Stimulated activated CD4-positive, alpha-beta T cell treated with anti-CD3 and anti-CD28 coated beads, Interleukin-1b, Interleukin-23, amount 100 ng/mL, for 48 hours (primary cell): ENCODE data around the gene LONP1.

ENCODE experiments used
- DNase-seq: peaks from one replicate; pipeline ENCODE4 v3.0.0-alpha.2; 2020

The LONP1 gene

GRCh38 chr19:5677580-5677979 lies 42.4 kb downstream of the LONP1 start:
- DNase-seq: no peak

GRCh38 chr19:5677136-5677535 lies 42.8 kb downstream of the LONP1 start:
- DNase-seq: no peak

DNA sequence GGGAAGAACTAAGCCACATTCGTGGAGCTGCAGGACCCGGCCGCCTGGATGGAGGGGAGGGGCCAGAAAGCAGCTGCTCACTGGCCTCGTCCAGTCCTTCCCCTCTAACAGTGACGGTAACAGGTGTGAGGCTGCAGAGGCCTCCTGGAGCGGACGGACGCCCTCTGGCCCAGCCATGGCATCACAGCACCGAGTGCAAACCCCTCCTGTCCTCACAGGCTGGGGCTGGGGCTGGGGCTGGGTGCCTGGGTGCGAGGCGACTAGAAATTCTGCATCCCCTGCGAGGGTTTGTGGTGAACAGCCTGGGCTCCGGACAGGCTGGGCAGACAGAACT lies 43.2 kb downstream of the LONP1 start:
- no peak for DNase-seq

DNA sequence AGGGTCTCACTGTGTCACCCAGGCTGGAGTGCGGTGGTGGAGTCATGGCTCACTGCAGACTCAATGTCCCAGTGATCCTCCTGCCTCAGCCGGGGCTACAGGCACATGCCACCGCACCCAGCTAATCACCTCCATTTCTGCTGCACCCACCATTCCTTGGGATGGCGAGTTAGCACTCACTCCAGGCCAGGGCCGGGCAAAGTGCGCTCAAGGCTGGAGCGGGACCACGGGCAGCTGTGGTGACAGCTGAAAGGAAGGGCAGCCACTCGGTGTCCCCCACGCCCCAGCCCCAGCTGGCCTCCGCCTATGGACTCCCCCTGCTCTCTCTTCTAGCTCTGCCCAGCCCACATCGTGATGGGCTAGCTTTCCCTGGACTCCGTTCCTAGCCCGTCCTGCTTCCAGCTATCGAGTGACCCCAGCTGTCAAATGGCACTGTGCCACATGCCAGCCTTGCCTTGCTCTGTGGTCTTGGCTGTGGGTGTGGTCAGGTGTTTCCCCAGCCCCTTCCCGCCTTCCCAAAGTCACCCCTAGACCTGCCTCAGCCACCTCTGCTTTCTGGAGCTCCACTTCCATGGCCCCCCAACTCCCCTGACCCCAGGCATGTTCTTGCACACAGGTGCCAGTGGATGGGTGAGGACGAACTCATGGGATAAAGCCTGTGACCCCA lies 43.7 kb downstream of the LONP1 start:
- DNase-seq: no peak

DNA sequence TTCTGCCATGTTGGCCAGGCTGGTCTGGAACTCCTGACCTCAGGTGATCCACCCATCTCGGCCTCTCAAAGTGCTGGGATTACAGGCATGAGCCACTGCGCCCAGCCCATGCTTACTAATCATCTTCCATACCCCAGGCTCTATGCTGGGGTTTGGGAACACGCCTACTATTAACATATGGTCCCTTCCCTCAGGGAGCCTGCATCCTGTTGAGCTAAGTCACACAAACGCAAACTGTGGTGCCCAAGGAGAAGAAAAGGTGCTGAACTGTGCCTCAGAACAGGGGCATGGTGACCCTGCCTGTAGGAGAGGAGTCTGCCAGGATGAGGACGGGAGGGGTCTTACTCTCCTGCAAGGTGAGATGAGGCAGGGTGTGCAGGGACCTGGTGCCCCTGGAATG lies 45.2 kb downstream of the LONP1 start:
- DNase-seq: no peak

GRCh38 chr19:5673752-5674151 lies 46.2 kb downstream of the LONP1 start:
- DNase-seq: no peak

DNA sequence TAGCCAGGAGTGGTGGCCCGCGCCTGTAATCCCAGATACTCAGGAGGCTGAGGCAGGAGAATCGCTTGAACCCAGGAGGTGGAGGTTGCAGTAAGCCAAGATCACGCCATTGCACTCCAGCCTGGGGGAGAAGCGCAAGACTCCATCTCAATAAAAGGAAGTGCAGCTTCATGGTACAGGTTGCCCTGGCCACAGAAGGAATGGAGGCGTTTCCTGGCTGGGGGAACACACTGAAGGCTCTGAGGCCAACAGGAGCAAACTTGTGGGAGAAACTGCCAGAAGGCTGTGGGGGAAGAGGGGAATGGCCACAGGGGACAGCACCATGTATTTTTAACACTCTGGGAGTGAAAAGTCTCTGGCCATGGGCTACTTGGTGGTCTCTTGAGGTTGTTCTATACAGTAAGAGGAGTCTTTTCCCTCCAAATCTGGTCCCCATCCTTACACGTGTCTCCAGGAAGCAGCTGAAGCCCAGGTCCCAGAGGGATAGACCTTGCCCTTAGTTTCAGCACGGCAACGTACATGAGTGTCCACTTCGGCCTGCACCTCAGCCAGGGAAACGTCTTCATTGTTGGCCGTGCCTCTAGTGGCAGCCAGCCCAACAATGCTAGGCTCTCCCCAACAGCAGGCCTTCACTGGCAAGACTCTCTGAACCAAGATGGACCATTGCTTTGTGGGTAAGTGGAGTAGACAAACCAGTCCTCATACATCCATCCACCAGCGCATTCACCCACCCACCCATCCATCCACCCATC lies 47.1 kb downstream of the LONP1 start:
- DNase-seq: no peak

DNA sequence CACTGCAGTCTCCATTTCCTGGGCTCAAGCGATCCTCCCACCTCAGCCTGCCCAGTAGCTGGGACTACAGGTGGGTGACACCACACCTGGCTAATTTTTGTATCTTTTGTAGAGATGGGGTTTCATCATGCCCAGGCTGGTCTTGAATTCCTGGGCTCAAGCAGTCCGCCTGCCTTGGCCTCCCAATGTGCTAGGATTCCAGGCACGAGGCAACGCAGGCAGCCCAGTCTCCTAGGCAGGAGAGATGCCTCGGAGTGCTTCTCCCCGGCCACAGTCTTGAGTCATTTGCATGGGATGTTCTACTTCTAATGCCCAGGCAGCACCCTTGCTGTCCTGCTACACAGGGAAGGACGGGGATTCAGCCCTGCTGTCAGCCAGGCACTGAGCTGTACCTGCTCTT lies 48.3 kb downstream of the LONP1 start:
- no peak for DNase-seq

DNA sequence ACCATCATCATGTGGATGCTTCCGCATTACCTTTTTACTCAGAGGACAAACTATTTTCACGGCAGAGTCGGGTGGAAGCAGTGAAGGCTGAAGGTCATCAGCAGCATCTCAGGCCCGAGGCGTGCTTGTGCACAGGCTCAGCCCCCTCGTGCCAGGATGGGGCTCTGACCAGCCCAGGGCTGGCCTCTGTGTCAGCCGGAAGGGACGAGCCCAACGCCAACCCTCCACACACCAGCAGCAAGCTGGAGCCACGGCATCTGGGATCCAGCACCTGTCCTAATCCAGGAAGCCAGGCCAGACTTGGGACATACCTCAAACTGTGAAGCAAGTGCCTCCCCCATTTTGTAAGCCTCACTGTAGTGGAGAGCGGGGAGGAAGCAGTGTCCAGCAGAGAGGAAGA lies 50.7 kb downstream of the LONP1 start:
- DNase-seq: no peak

GRCh38 chr19:5667751-5668271 lies 52.1 kb downstream of the LONP1 start:
- no peak for DNase-seq

DNA sequence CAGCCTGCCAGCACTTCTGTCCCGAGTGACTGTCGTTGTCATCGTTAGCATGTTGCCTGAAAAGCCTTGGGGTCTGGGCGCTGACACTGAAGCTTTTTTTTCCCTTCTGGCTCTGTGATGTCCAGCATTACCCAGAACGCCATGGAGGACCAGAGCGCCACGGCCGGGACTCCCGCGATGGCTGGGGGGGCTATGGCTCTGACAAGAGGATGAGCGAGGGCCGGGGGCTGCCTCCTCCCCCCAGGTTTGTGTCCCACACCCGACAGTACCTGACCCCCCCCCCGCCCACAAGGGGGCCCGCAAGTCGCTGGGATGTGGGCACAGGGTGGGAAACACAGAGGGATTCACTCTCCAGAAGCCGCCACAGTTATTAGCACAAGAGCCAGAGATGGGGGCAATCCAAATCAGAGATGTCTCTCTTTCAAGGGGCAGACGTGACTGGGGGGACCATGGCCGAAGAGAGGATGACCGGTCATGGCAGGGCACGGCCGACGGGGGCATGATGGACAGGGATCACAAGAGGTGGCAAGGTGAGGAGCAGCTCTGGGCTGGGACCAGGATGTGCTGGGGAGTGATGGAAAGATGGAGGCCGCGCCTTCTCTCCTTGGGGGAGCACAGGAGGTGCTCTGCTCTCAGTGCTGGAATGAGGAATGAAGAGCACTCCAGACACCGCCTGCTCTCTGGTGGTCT lies 52.9 kb downstream of the LONP1 start:
- DNase-seq: no peak

GRCh38 chr19:5665781-5666513 lies 54.0 kb downstream of the LONP1 start:
- DNase-seq: no peak

- DNase-seq: no peak
These were observed 55.4 kb downstream of the LONP1 start for GRCh38 chr19:5664515-5664914.

GRCh38 chr19:5663904-5664303 lies 56.0 kb downstream of the LONP1 start:
- no peak for DNase-seq

GRCh38 chr19:5661483-5661882 lies 58.5 kb downstream of the LONP1 start:
- no peak for DNase-seq

- DNase-seq: no peak
These were observed 64.5 kb downstream of the LONP1 start for GRCh38 chr19:5655412-5655811.

- DNase-seq: no peak
These were observed 65.0 kb downstream of the LONP1 start for GRCh38 chr19:5654931-5655330.

- no peak for DNase-seq
These were observed 67.7 kb downstream of the LONP1 start for GRCh38 chr19:5652261-5652660.

DNA sequence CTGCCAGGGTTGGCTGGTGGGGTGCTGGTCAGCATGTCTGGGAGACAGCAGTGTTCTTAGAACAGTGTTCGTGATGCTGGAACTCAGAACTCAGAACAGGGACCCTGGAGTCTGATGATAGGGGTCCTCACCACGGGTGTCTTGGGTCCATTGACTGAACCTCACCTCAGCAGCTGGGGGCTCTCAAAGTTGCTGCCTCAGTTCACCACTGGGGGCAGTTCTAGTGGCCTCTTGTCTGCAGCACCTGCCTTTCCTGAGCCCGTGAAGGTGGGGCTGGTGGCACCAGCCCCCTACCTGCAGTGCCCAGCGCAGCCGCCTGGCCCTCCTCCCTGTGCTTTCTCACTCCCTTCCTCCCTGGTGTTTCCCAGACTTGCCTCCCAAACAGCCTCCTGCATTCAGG lies 68.6 kb downstream of the LONP1 start:
- DNase-seq: no peak

DNA sequence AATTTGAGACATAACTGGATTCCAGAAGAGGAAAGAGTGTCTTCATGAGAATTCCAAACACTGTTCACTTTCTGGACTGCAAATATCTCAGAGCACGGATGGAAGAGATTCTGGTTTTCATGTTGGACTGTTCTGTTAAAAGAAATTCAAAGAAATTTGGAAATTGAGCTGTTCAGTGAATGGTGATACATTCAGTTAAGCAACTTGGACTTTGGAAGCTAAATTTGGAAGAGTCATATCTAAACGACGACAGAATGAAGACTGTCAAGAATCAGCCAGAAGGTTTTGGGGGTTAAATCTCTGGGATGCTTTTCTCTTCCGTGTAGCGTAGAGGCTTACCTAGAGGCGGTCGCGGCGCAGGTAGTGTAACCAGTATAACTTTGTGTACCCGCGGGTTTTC lies 71.5 kb downstream of the LONP1 start:
- DNase-seq: no peak

DNA sequence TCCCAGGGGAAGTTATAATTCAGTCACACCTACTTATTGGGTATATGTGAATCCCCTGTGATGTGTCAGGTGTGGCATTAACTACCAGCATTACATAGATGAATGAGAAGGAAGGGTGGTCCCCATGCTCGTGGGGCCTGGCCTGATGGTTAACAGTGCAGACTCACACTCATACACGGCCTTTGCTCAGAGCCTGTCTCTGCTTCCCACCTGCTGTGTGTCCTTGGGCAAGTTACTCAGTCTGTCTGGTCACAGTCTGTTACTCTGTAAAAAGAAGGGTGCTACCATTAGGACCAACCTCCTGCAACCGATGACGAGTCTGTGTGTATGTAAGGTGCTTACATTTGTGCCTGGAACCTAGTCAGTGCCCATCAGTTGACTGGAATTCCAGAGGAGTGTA lies 73.2 kb downstream of the LONP1 start:
- no peak for DNase-seq

- DNase-seq: no peak
These were observed 74.5 kb downstream of the LONP1 start for GRCh38 chr19:5645409-5645808.

GRCh38 chr19:5644037-5644436 lies 75.9 kb downstream of the LONP1 start:
- no peak for DNase-seq
